DND-41 (cell line): ENCODE measurements around the gene DRC7.

Experiments used
- ATAC-seq: fragments of 200-7000 bp; cut with Tn5 transposase; 3 replicates; pipeline ENCODE4 v1.9.1; 2021; ENCODE audit warnings: low read depth; ENCODE audit not compliant: insufficient read depth
- DNase-seq: peaks from one replicate; pipeline ENCODE4 v3.0.0-alpha.2; 2020
- H2AFZ ChIP-seq: 2 replicates; pipeline ENCODE4 v1.6.0; 2012; ENCODE audit warnings: low read depth, low read length
- H3K27ac ChIP-seq: 2 replicates; pipeline ENCODE4 v1.5.1; 2012; ENCODE audit warnings: low read length, inconsistent platforms
- H3K27me3 ChIP-seq: fragments of 200-600 bp; sonication (generic); 2 replicates; pipeline ENCODE4 v1.6.0; 2012; ENCODE audit warnings: low read length, mild to moderate bottlenecking, inconsistent platforms; ENCODE audit not compliant: insufficient read depth, poor library complexity
- H3K36me3 ChIP-seq: 2 replicates; pipeline ENCODE4 v1.5.1; 2012; ENCODE audit warnings: low read length, inconsistent platforms; ENCODE audit not compliant: insufficient read depth
- H3K4me1 ChIP-seq: 2 replicates; pipeline ENCODE4 v1.5.1; 2012; ENCODE audit warnings: mild to moderate bottlenecking, low read length; ENCODE audit not compliant: insufficient read depth
- H3K4me2 ChIP-seq: 2 replicates; pipeline ENCODE4 v1.6.0; 2012; ENCODE audit warnings: mild to moderate bottlenecking, moderate library complexity, low read length, inconsistent platforms; ENCODE audit not compliant: insufficient read depth
- H3K4me3 ChIP-seq, 2 experiments: fragments of 200-600 bp in 1 of 2; shearing (Covaris generic) in 1 of 2; 2 replicates each; pipeline ENCODE4 v1.5.1; 2012 to 2016; ENCODE audit warnings: inconsistent platforms in 2 of 2, low read length in 2 of 2, mild to moderate bottlenecking in 2 of 2, low read depth in 1 of 2, moderate library complexity in 1 of 2
- H3K79me2 ChIP-seq: 2 replicates; pipeline ENCODE4 v1.6.0; 2012; ENCODE audit warnings: low read length, inconsistent platforms; ENCODE audit not compliant: insufficient read depth
- H3K9ac ChIP-seq: 2 replicates; pipeline ENCODE4 v1.6.0; 2012; ENCODE audit warnings: low read depth, mild to moderate bottlenecking, inconsistent platforms, low read length, moderate library complexity
- H3K9me3 ChIP-seq: 2 replicates; pipeline ENCODE4 v1.5.1; 2012; ENCODE audit warnings: low read length, moderate library complexity, mild to moderate bottlenecking, inconsistent platforms; ENCODE audit not compliant: insufficient read depth, severe bottlenecking
- H4K20me1 ChIP-seq: 2 replicates; pipeline ENCODE4 v1.6.0; 2012; ENCODE audit warnings: low read length; ENCODE audit not compliant: insufficient read depth
- CTCF ChIP-seq: IDR thresholded peaks from 2 replicates; pipeline ENCODE4 v1.5.1; 2012; ENCODE audit warnings: borderline replicate concordance, low read length, moderate library complexity, mild to moderate bottlenecking; ENCODE audit not compliant: poor library complexity, severe bottlenecking; ENCODE audit errors: extremely low read depth
- EZH2 ChIP-seq: IDR thresholded peaks from 3 replicates; pipeline ENCODE4 v1.6.1; 2012; ENCODE audit warnings: borderline replicate concordance, low read depth, mild to moderate bottlenecking, moderate library complexity, low read length, inconsistent platforms; ENCODE audit not compliant: severe bottlenecking

Gene DRC7

GRCh38 chr16:57682809-57683635 lies 11.6 kb upstream of the DRC7 start:
- H3K9me3 ChIP-seq = no peaks in the 10 kb centered on the region
- H3K36me3 ChIP-seq = no peaks in the 10 kb centered on the region
- no peak overlapping the region for H3K9ac ChIP-seq
- no peaks in the 10 kb centered on the region for H3K27me3 ChIP-seq
- H3K4me1 ChIP-seq = no peaks in the 10 kb centered on the region
- ATAC-seq (no peak), DNase-seq (no peak)
- H2AFZ ChIP-seq = no peak overlapping the region
- no peak overlapping the region for H3K4me3 ChIP-seq
- no peak overlapping the region for H3K27ac ChIP-seq
- H3K79me2 ChIP-seq = no peaks in the 10 kb centered on the region
- H3K4me2 ChIP-seq = no peak overlapping the region
- TF ChIP-seq CTCF (no peak), EZH2 (no peak)
- H4K20me1 ChIP-seq = no peaks in the 10 kb centered on the region

GRCh38 chr16:57683636-57684545 lies 10.7 kb upstream of the DRC7 start:
- Histone ChIP-seq H3K4me2 (no peak overlapping the region), H3K79me2 (no peaks in the 10 kb centered on the region), H3K27me3 (no peaks in the 10 kb centered on the region), H3K36me3 (no peaks in the 10 kb centered on the region), H2AFZ (no peak overlapping the region), H4K20me1 (no peaks in the 10 kb centered on the region), H3K27ac (no peak overlapping the region), H3K9ac (no peak overlapping the region), H3K9me3 (no peaks in the 10 kb centered on the region), H3K4me1 (peaks cover 6% of the 10 kb centered on the region), H3K4me3 (no peak overlapping the region)
- no peak for ATAC-seq
- TF ChIP-seq CTCF (no peak), EZH2 (no peak)
- DNase-seq = no peak

GRCh38 chr16:57684626-57685358 lies 9.8 kb upstream of the DRC7 start:
- Histone ChIP-seq H3K4me3 (no peak overlapping the region), H3K79me2 (no peaks in the 10 kb centered on the region), H3K4me2 (no peak overlapping the region), H3K9me3 (no peaks in the 10 kb centered on the region), H4K20me1 (no peaks in the 10 kb centered on the region), H3K9ac (no peak overlapping the region), H3K27me3 (no peaks in the 10 kb centered on the region), H2AFZ (no peak overlapping the region), H3K4me1 (peaks cover 15% of the 10 kb centered on the region), H3K36me3 (no peaks in the 10 kb centered on the region), H3K27ac (no peak overlapping the region)
- DNase-seq (no peak), ATAC-seq (no peak)
- TF ChIP-seq EZH2 (no peak), CTCF (no peak)
